CD4-positive, alpha-beta T cell treated with Interleukin-1 beta for 1 hour (primary cell): Measurements from ENCODE around the gene IFT52.
"Not testable (repeated sequence)": the region's sequence is repeated elsewhere in the genome, so short reads cannot be mapped to it uniquely, and the experiment has no call there.

Source experiments
- DNase-seq, 2 donors: peaks; one replicate each; pipeline ENCODE4 v3.0.0-alpha.2; 2020 to 2022

Gene IFT52

GRCh38 chr20:43568706-43569105 lies 22.0 kb upstream of the IFT52 start:
- DNase-seq: no peak

GRCh38 chr20:43569282-43569681 lies 21.5 kb upstream of the IFT52 start:
- no peak for DNase-seq

GRCh38 chr20:43570496-43570895 lies 20.2 kb upstream of the IFT52 start:
- no peak for DNase-seq

GRCh38 chr20:43571310-43571709 lies 19.4 kb upstream of the IFT52 start:
- DNase-seq: no peak

- no peak for DNase-seq
Observed at GRCh38 chr20:43571771-43572170, 19.0 kb upstream of the IFT52 start.

GRCh38 chr20:43572891-43573290 lies 17.8 kb upstream of the IFT52 start:
- DNase-seq: no peak

GRCh38 chr20:43576108-43576507 lies 14.6 kb upstream of the IFT52 start:
- DNase-seq: no peak

GRCh38 chr20:43579861-43580793 lies 10.6 kb upstream of the IFT52 start:
- DNase-seq: no peak

- DNase-seq: no peak
Observed at GRCh38 chr20:43583133-43583864, 7.4 kb upstream of the IFT52 start.

- no peak for DNase-seq
Observed at GRCh38 chr20:43583982-43584432, 6.7 kb upstream of the IFT52 start.

GRCh38 chr20:43584448-43585136 lies 6.1 kb upstream of the IFT52 start:
- DNase-seq: no peak

GRCh38 chr20:43586641-43587040 lies 4.1 kb upstream of the IFT52 start:
- no peak for DNase-seq

GRCh38 chr20:43588526-43588925 lies 2.2 kb upstream of the IFT52 start:
- DNase-seq: not testable (repeated sequence)

GRCh38 chr20:43590036-43590391 lies 723 bp upstream of the IFT52 start:
- peak in 1 of 2 donors; percentile 2 for DNase-seq

- DNase-seq: not testable (repeated sequence)
Observed at GRCh38 chr20:43601960-43602359, 11.2 kb downstream of the IFT52 start.

GRCh38 chr20:43603124-43603523 lies 12.4 kb downstream of the IFT52 start:
- DNase-seq: no peak

- no peak for DNase-seq
Observed at GRCh38 chr20:43605715-43606114, 15.0 kb downstream of the IFT52 start.

GRCh38 chr20:43607278-43607677 lies 16.5 kb downstream of the IFT52 start:
- DNase-seq: not testable (repeated sequence)

- no peak for DNase-seq
Observed at GRCh38 chr20:43631598-43631997, 40.9 kb downstream of the IFT52 start.

GRCh38 chr20:43636429-43636828 lies 45.7 kb downstream of the IFT52 start:
- DNase-seq: no peak

- no peak for DNase-seq
Observed at GRCh38 chr20:43642548-43642947, 51.8 kb downstream of the IFT52 start.

- no peak for DNase-seq
Observed at GRCh38 chr20:43650997-43651525, 60.3 kb downstream of the IFT52 start.

GRCh38 chr20:43651650-43652184 lies 61.0 kb downstream of the IFT52 start:
- not testable (repeated sequence) for DNase-seq
